Measurements from ENCODE around the gene PTPRM. TPM values are rescaled to one million over a fixed set of nuclear protein-coding genes. Genes with fewer than 3 reads are reported as not detected.

PTPRM gene
- total RNA-seq, 1 experiment from 2014 or later = not detected

GRCh38 chr18:8373486-8373885 is 806.4 kb downstream of the PTPRM start:
- Histone ChIP-seq H3K9me3 (ENCODE audit: low read depth, low read length, poor library complexity, severe bottlenecking) (no peaks in the 10 kb centered on the region), H3K27ac (ENCODE audit: low read depth, low read length, poor library complexity, severe bottlenecking) (no peak overlapping the region), H3K4me3 (ENCODE audit: low read depth, low read length, poor library complexity, severe bottlenecking) (no peak overlapping the region), H3K4me1 (ENCODE audit: insufficient read depth, low read length, poor library complexity, severe bottlenecking) (no peaks in the 10 kb centered on the region), H3K27me3 (replicated peaks; ENCODE audit: insufficient read depth, low read depth, low read length, poor library complexity) (peaks cover 74% of the 10 kb centered on the region), H3K36me3 (ENCODE audit: insufficient read depth, low read length, poor library complexity, severe bottlenecking) (no peaks in the 10 kb centered on the region)
- intact Hi-C loops (cut with micrococcal nuclease; ENCODE audit: unreplicated experiment) = no loop called here
- ChIA-PET CTCF (no interaction called here), POLR2A (ENCODE audit: low non-redundant PET) (no interaction called here)
- TF ChIP-seq EZH2 (IDR thresholded peaks at IDR 0.05; ENCODE audit: borderline replicate concordance, low read depth, low read length, poor library complexity, severe bottlenecking) (no peak), CTCF (conservative IDR thresholded peaks at IDR 0.05; ENCODE audit: low read depth, low read length) (no peak)
- no peak for DNase-seq (ENCODE audit: low spot score)
- BruUV-seq (replicated peaks) = no TSS peak

GRCh38 chr18:8374676-8375075 is 807.6 kb downstream of the PTPRM start:
- Histone ChIP-seq H3K9me3 (ENCODE audit: low read depth, low read length, poor library complexity, severe bottlenecking) (no peaks in the 10 kb centered on the region), H3K27ac (ENCODE audit: low read depth, low read length, poor library complexity, severe bottlenecking) (no peak overlapping the region), H3K27me3 (replicated peaks; ENCODE audit: insufficient read depth, low read depth, low read length, poor library complexity) (peaks cover 72% of the 10 kb centered on the region), H3K4me1 (ENCODE audit: insufficient read depth, low read length, poor library complexity, severe bottlenecking) (no peaks in the 10 kb centered on the region), H3K36me3 (ENCODE audit: insufficient read depth, low read length, poor library complexity, severe bottlenecking) (no peaks in the 10 kb centered on the region), H3K4me3 (ENCODE audit: low read depth, low read length, poor library complexity, severe bottlenecking) (no peak overlapping the region)
- TF ChIP-seq EZH2 (IDR thresholded peaks at IDR 0.05; ENCODE audit: borderline replicate concordance, low read depth, low read length, poor library complexity, severe bottlenecking) (no peak), CTCF (conservative IDR thresholded peaks at IDR 0.05; ENCODE audit: low read depth, low read length) (no peak)
- BruUV-seq (replicated peaks) = no TSS peak
- POLR2A ChIA-PET (ENCODE audit: low non-redundant PET) = no interaction called here
- CTCF ChIA-PET = no interaction called here
- no peak for DNase-seq (ENCODE audit: low spot score)
- intact Hi-C loops (cut with micrococcal nuclease; ENCODE audit: unreplicated experiment) = no loop called here

- DNase-seq (ENCODE audit: low spot score) = no peak
- intact Hi-C loops (cut with micrococcal nuclease; ENCODE audit: unreplicated experiment) = no loop called here
- H3K36me3 ChIP-seq (ENCODE audit: insufficient read depth, low read length, poor library complexity, severe bottlenecking) = no peaks in the 10 kb centered on the region
- TF ChIP-seq EZH2 (IDR thresholded peaks at IDR 0.05; ENCODE audit: borderline replicate concordance, low read depth, low read length, poor library complexity, severe bottlenecking) = no peak
- no peak for TF ChIP-seq CTCF (conservative IDR thresholded peaks at IDR 0.05; ENCODE audit: low read depth, low read length)
- ChIA-PET POLR2A (ENCODE audit: low non-redundant PET) (no interaction called here), CTCF (no interaction called here)
- no peak overlapping the region for H3K27ac ChIP-seq (ENCODE audit: low read depth, low read length, poor library complexity, severe bottlenecking)
- H3K27me3 ChIP-seq (replicated peaks; ENCODE audit: insufficient read depth, low read depth, low read length, poor library complexity) = peaks cover 75% of the 10 kb centered on the region
- no TSS peak for BruUV-seq (replicated peaks)
- H3K4me3 ChIP-seq (ENCODE audit: low read depth, low read length, poor library complexity, severe bottlenecking) = no peak overlapping the region
- H3K9me3 ChIP-seq (ENCODE audit: low read depth, low read length, poor library complexity, severe bottlenecking) = no peaks in the 10 kb centered on the region
- H3K4me1 ChIP-seq (ENCODE audit: insufficient read depth, low read length, poor library complexity, severe bottlenecking) = no peaks in the 10 kb centered on the region
These were observed 808.1 kb downstream of the PTPRM start for GRCh38 chr18:8375249-8375648.
